Measurements from ENCODE around the gene FBXO36. TPM values are rescaled to one million over a fixed set of nuclear protein-coding genes. Genes with fewer than 3 reads are reported as not detected.

FBXO36 gene
- total RNA-seq, 2 donors from 2014 or later, result 5.6 to 8.4 TPM

DNA sequence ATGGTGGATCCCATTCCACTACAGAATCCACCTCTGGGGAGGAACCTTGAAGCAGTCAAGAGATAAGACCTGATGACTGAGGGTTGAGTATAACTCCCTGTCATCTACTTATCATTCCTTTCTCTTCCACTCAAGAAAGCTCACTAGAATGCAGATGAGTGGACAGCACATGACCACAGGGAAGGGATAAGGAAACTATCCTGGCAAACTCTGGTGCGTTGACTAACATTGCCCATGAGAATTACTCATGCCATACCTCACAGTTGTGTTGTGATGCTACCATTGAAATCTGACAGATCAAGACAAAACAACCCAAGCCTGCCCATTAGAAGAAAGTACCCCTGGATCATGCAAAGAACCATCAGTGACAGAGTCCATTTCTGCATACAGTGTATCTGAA is 119.9 kb downstream of the FBXO36 start:
- TF ChIP-seq POLR2AphosphoS5 (IDR thresholded peaks at IDR 0.05), result no peak
- no peak for TF ChIP-seq POLR2A (IDR thresholded peaks at IDR 0.05)
- Histone ChIP-seq H3K27me3 (replicated peaks; ENCODE audit: insufficient read depth) (no peaks in the 10 kb centered on the region), H3K27ac (no peak overlapping the region), H3K4me3 (no peak overlapping the region), H3K4me1 (replicated peaks) (no peaks in the 10 kb centered on the region), H3K36me3 (no peaks in the 10 kb centered on the region), H3K9me3 (no peaks in the 10 kb centered on the region)
- no peak for DNase-seq (ENCODE audit: low spot score)
- intact Hi-C loops (cut with DNase I), result no loop called here
- WGBS, result 100% methylated on average over 1 of the region's 1 CpG

DNA sequence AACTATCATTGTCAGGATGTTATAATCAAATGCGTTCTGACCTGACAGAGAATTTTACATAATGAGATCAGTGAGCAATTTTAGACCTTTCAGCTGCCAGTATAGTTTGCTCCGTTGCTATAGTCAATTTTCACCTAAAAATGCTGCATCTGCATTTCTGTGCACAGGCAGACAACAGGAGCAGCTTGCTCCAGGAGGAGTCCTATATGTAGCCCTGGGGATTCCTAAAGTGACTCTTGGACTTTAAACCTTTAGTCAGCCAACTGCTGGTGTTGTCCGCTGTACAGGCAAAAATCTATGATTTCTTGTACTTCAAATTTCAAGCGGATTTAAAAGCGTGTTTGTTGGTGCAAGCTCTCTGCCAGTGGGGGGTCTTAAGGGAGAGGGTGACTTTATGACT is 120.7 kb downstream of the FBXO36 start:
- no peak overlapping the region for H3K27ac ChIP-seq
- H3K36me3 ChIP-seq, result no peaks in the 10 kb centered on the region
- intact Hi-C loops (cut with DNase I), result no loop called here
- H3K9me3 ChIP-seq, result no peaks in the 10 kb centered on the region
- no peak for DNase-seq (ENCODE audit: low spot score)
- no peaks in the 10 kb centered on the region for H3K4me1 ChIP-seq (replicated peaks)
- H3K27me3 ChIP-seq (replicated peaks; ENCODE audit: insufficient read depth), result no peaks in the 10 kb centered on the region
- no peak for TF ChIP-seq POLR2AphosphoS5 (IDR thresholded peaks at IDR 0.05)
- no peak for TF ChIP-seq CTCF (IDR thresholded peaks at IDR 0.05)
- no peak for TF ChIP-seq POLR2A (IDR thresholded peaks at IDR 0.05)
- 97% methylated on average over 5 of the region's 5 CpGs for WGBS
- no peak overlapping the region for H3K4me3 ChIP-seq

DNA sequence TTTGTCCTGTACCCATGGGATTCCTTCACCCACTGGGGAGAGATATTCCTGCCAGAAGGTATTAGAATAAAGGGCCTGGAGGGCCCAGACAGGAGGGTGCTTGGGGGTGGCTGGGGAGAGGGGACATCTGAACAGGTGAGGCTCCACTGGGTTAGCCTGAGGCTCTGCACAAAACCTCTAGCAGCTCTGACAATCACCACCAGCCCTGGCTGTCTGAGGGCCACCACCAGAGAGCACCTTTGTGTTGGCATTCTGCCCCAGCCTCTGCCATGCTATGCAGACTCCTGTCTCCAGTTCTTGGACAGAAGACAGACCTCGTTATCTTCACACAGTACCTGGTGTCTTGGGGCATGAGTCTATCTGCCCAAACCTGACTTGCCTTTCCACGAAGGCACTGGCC is 121.2 kb downstream of the FBXO36 start:
- no peaks in the 10 kb centered on the region for H3K36me3 ChIP-seq
- WGBS, result 55% methylated on average over 2 of the region's 2 CpGs
- H3K4me1 ChIP-seq (replicated peaks), result no peaks in the 10 kb centered on the region
- no peak overlapping the region for H3K4me3 ChIP-seq
- no peak overlapping the region for H3K27ac ChIP-seq
- no peaks in the 10 kb centered on the region for H3K27me3 ChIP-seq (replicated peaks; ENCODE audit: insufficient read depth)
- TF ChIP-seq POLR2A (IDR thresholded peaks at IDR 0.05) (no peak), POLR2AphosphoS5 (IDR thresholded peaks at IDR 0.05) (no peak), CTCF (IDR thresholded peaks at IDR 0.05) (no peak)
- H3K9me3 ChIP-seq, result no peaks in the 10 kb centered on the region
- intact Hi-C loops (cut with DNase I), result no loop called here
- DNase-seq (ENCODE audit: low spot score), result peak; percentile 13

GRCh38 chr2:230046491-230046890 is 124.2 kb downstream of the FBXO36 start:
- Histone ChIP-seq H3K4me3 (no peak overlapping the region), H3K9me3 (no peaks in the 10 kb centered on the region), H3K4me1 (replicated peaks) (peaks cover 4% of the 10 kb centered on the region), H3K27ac (no peak overlapping the region), H3K27me3 (replicated peaks; ENCODE audit: insufficient read depth) (no peaks in the 10 kb centered on the region), H3K36me3 (no peaks in the 10 kb centered on the region)
- intact Hi-C loops (cut with DNase I), result no loop called here
- DNase-seq (ENCODE audit: low spot score), result no peak
- 98% methylated on average over 16 of the region's 16 CpGs for WGBS
- TF ChIP-seq POLR2AphosphoS5 (IDR thresholded peaks at IDR 0.05) (no peak), CTCF (IDR thresholded peaks at IDR 0.05) (no peak), POLR2A (IDR thresholded peaks at IDR 0.05) (no peak)

GRCh38 chr2:230048010-230048671 is 125.8 kb downstream of the FBXO36 start:
- peaks cover 4% of the 10 kb centered on the region for H3K4me1 ChIP-seq (replicated peaks)
- 90% methylated on average over 4 of the region's 4 CpGs for WGBS
- intact Hi-C loops (cut with DNase I), result no loop called here
- no peak for DNase-seq (ENCODE audit: low spot score)
- H3K9me3 ChIP-seq, result no peaks in the 10 kb centered on the region
- no peaks in the 10 kb centered on the region for H3K36me3 ChIP-seq
- H3K27me3 ChIP-seq (replicated peaks; ENCODE audit: insufficient read depth), result no peaks in the 10 kb centered on the region
- H3K4me3 ChIP-seq, result no peak overlapping the region
- no peak overlapping the region for H3K27ac ChIP-seq
- TF ChIP-seq POLR2AphosphoS5 (IDR thresholded peaks at IDR 0.05) (no peak), POLR2A (IDR thresholded peaks at IDR 0.05) (no peak), CTCF (IDR thresholded peaks at IDR 0.05) (no peak)

Measured in prostate gland (tissue), 2 donors.